ENCODE measurements around the gene SEMA3C.

SEMA3C gene

GRCh38 chr7:80918909-80919721, at the start of gene SEMA3C:
SEMA3C (minus strand) TSS chr7:80919051; CDS start chr7:80916781, 2,270 bp downstream.
- peak; percentile 23 for DNase-seq (ENCODE audit: low spot score)

DNA sequence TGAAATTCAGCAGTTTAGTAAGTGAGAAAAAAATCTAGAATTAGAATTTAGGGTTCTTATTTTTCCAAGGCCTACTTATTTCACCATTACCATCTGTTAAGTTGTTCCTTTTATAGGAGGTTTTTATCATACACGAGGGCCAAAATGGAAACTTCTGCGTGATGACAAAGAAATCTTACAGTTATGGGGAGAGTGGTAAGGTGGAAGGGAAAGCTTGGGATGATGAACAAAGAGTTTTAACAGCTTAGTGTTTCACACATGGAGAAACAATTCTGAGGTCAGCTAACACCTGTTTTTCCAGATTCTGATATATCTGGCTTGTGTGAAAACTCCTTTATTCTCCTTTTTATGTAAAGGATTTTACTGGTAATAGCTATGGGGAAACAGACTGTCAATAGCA, 49.8 kb upstream of the SEMA3C start:
- no peak for DNase-seq (ENCODE audit: low spot score)

- no peak for DNase-seq (ENCODE audit: low spot score)
Measured at GRCh38 chr7:80967917-80968297, 49.1 kb upstream of the SEMA3C start.

GRCh38 chr7:80967071-80967916, 48.4 kb upstream of the SEMA3C start:
- DNase-seq (ENCODE audit: low spot score) = no peak

- no peak for DNase-seq (ENCODE audit: low spot score)
Measured at GRCh38 chr7:80960244-80960795, 41.5 kb upstream of the SEMA3C start.

- DNase-seq (ENCODE audit: low spot score) = no peak
Measured at GRCh38 chr7:80957226-80957777, 38.5 kb upstream of the SEMA3C start.

GRCh38 chr7:80954191-80954590, 35.3 kb upstream of the SEMA3C start:
- DNase-seq (ENCODE audit: low spot score) = no peak

DNA sequence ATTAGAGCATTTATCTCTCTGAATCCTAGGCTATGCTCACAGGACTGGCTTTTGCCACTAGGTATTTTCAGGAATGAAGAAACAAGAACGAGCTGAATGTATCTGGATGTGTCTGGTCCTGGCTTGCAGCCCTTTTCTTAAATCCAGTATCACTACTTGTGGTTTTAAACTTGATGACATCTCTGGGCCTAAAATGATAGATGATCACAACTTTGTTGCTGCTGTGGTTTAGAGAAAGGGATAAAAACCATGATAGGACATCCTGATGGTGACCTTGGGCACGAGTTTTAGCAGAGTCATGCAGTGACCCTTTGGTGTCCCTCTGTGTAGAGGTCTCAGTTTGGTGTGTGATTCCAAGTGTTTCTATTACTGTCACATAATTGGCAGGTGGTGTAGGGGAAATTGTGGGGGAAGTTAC, 31.7 kb upstream of the SEMA3C start:
- no peak for DNase-seq (ENCODE audit: low spot score)

GRCh38 chr7:80949449-80949848, 30.6 kb upstream of the SEMA3C start:
- no peak for DNase-seq (ENCODE audit: low spot score)

DNA sequence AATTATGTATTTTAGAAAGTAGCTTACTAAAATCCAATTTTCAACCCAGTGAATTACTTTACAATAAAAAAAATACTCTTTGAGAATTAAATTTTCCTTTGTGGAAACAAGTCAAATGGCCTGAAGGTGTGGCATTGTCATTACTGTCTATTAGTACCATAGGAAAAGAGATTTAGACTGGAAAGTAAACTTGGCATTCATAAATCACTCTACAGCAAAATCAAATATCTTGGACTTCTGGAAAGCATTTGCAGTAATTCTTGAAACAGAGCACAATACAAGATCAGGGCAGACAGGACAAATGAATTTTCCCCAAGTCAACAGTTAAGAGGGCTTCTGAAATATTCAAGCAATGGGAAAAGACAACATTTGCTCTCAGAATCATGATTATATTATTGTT, 28.0 kb upstream of the SEMA3C start:
- DNase-seq (ENCODE audit: low spot score) = no peak

GRCh38 chr7:80945976-80946375, 27.1 kb upstream of the SEMA3C start:
- DNase-seq (ENCODE audit: low spot score) = no peak

GRCh38 chr7:80943342-80943741, 24.5 kb upstream of the SEMA3C start:
- no peak for DNase-seq (ENCODE audit: low spot score)

DNA sequence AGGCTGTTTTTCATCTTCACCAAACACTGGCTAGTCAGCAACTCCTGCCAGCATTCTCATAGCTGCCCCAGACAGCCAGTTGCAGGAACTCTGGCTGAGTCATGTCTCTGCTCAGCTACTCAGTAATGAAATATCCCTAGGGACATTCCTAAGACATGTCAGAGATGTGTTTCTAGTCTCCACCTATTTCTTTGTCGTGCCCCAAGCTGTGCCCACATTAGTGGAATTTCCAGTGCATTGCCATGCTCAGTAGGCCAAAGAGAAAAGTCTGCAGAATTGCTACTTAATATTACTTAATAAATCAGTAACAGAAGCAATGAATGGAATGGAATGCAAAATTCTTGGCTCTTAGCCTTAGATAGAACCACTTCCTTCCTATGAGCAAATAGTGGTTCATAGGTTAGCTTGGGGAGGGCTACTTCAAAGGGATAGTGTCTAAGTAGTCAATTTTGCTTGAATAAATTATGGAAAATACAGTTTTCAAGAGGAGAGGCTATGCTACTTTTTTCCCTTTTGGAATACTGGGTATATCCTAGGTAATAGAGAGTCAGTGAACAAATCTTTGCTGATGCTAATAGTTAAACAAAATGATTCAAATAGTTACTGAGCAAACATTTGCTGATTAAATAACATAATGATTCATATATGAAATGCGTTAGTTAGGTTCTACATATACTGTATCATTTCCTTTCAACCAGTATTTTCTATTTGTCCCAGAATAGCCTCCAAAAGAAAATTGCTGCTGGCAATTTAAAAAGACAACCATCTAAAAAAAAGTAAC, 23.6 kb upstream of the SEMA3C start:
- no peak for DNase-seq (ENCODE audit: low spot score)

DNA sequence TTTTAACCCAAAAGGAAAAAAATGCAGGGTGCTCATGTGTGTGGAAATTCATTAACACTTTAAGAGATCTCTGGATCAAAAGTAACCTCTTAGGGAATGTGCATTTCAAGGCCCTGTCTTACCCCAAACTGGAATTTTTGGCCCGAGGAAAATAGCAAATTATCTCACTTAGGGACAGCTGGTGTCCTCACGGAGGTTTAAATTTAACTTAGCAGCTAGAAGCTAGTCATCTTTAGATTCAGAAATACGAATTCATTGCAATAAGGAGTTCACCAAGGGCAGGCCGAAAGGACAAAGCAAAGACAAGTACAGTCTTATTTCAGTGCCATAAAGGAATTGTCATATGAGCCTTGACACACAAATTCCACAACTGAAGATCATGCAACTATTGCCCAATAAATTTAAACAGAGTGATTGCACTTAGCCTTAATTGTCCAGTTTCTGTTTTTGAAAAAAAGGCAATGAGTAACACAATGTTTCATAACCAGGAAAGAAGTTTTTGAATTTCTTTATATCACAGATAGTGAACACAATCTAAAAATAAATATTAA, 22.4 kb upstream of the SEMA3C start:
- no peak for DNase-seq (ENCODE audit: low spot score)

DNA sequence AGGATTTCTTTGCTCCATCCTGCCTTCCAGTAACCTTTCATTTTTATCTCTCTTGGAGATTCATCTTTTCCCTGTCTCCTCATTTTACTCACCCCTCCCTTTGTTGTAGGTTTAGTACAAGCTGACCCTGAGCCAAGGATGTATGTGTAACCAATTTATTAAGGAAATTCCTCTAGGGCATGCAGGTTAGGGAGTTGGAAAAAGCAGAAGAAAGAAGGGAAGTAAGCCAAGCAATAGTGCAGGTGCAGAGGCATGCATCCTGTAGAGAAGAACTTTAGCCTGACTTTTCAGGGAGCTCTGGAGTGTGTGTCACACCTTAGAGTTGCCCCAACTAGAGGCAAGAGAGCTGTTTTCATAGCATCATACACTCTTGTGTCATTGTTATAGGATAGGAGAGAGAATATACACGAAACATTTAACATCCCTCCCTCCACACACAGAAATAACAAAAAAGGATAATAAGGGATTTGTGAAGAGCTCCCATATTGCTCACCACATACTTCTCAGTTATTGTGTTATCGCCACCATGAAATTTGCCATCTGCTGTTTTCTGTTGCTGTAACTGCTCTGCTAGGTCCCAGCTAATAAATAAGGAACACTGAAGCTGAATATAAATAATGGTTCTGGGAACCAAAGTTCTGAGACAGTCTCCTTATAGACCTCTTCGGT, 21.8 kb upstream of the SEMA3C start:
- DNase-seq (ENCODE audit: low spot score) = no peak

DNA sequence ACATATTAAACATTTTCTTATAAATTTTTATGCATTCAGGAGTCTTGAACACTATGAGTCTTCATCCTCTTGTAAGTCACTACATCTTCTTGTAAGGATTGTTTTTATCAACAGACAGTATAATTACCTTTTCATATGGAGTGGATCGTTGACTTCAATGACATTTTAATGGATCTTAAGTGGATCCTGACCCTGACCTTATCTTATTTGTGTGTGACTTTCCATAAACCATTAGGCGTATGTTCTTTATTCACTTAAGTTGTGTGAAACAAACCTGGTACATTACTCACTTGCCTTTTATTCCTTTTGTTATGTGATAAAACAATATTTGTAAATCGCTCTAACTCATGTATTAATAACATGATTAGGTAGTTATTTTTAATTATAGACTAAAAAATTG, 18.5 kb upstream of the SEMA3C start:
- DNase-seq (ENCODE audit: low spot score) = no peak

DNA sequence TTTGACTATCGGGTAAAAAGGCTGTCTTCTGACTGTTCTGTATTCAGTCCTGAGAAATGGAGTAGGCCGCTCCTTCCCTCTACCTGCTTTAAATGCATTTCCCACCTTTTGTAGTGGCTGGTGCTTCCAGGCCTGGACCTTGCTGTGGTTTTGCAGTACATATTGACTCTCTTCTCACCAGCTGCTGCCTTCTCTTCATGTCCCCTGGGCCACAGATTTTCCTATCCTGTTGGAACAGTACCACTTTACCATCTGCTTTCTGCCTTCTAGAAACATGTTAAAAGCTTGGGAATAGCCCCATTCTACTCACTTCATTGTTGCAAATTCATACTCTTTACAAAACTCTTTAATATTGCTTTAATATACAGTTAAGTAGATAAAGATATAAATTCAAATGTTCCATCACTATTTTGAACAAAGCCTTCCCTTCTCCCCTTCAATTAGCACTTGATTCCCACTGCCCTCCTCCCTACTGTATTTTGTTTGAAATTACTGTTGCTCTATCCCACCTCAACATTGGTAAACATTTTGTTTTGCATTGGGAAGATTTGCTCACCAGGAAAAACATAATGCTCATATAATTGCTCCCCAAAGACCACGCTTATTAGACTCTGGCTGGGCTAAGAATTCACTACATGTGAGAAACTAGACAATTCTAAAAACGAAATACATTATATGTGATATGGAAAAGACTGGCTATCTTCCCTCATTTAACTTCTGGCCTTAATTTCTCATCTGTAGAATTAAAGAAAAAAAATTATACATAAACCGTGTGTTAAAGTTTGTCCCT, 17.3 kb upstream of the SEMA3C start:
- no peak for DNase-seq (ENCODE audit: low spot score)

GRCh38 chr7:80934321-80934720, 15.5 kb upstream of the SEMA3C start:
- no peak for DNase-seq (ENCODE audit: low spot score)

DNA sequence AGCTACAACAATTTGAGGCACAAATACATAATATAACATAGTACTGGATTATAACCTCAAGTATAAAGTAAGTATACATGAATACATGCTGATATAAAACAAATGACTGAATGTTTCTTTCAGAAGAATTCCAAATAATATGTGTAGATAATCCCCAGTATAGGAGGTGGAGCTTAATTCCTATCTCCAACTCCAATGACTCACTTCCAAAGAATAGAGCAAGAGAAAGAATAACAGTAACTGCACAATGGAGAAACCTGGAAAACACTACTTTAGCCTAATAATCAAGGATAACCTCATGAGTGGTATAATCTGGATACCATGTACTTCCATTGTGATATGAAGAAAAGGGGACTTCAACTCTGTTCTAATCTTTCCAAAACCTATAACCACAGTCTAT, 13.7 kb upstream of the SEMA3C start:
- no peak for DNase-seq (ENCODE audit: low spot score)

- DNase-seq (ENCODE audit: low spot score) = no peak
Measured at GRCh38 chr7:80929619-80930018, 10.8 kb upstream of the SEMA3C start.

All from germinal center (tissue), 1 donor.